WTC11 (cell line): ENCODE data around the gene TUBB2B.
"Not testable (repeated sequence)": the region's sequence is repeated elsewhere in the genome, so short reads cannot be mapped to it uniquely, and the experiment has no call there.

Experiments
- AFF4 ChIP-seq: sonication (generic); formaldehyde crosslinking; IDR thresholded peaks from 2 replicates; pipeline ENCODE4 v1.8.1; 2023; ENCODE audit warnings: mild to moderate bottlenecking, missing genetic modification reagents, borderline replicate concordance
- ATF3 ChIP-seq: sonication (generic); formaldehyde crosslinking; conservative IDR thresholded peaks from 2 replicates; pipeline ENCODE4 v1.8.1; 2022; ENCODE audit warnings: mild to moderate bottlenecking, missing genetic modification reagents
- CREB1 ChIP-seq: sonication (generic); formaldehyde crosslinking; IDR thresholded peaks from 2 replicates; pipeline ENCODE4 v1.8.0; 2023; ENCODE audit warnings: mild to moderate bottlenecking, missing genetic modification reagents
- CTCF ChIP-seq: fragments of 200-600 bp; IDR thresholded peaks from 2 replicates; pipeline ENCODE4 v1.8.0; 2022; ENCODE audit warnings: antibody characterized with exemption
- GABPB1 ChIP-seq: sonication (generic); formaldehyde crosslinking; IDR thresholded peaks from 2 replicates; pipeline ENCODE4 v1.8.1; 2023; ENCODE audit warnings: mild to moderate bottlenecking, missing genetic modification reagents
- JAZF1 ChIP-seq: fragments of 250-450 bp; sonication (Bioruptor Pico); IDR thresholded peaks from 2 replicates; pipeline ENCODE4 v1.9.0; 2021; ENCODE audit warnings: moderate library complexity, mild to moderate bottlenecking, inconsistent platforms
- NFYB ChIP-seq: sonication (generic); formaldehyde crosslinking; conservative IDR thresholded peaks from 2 replicates; pipeline ENCODE4 v1.8.0; 2022; ENCODE audit warnings: low read depth, missing genetic modification reagents
- SMAD4 ChIP-seq: sonication (generic); formaldehyde crosslinking; IDR thresholded peaks from 2 replicates; pipeline ENCODE4 v1.8.0; 2022; ENCODE audit warnings: mild to moderate bottlenecking, missing genetic modification reagents
- ZNF423 ChIP-seq: fragments of 250-450 bp; sonication (Bioruptor Pico); IDR thresholded peaks from 2 replicates; pipeline ENCODE4 v2.1.2; 2022; ENCODE audit warnings: mild to moderate bottlenecking, moderate library complexity

- not testable (repeated sequence) for TF ChIP-seq CREB1 (CRISPR knock-in tag); NFYB (CRISPR knock-in tag); CTCF; GABPB1; JAZF1 (CRISPR knock-in tag); ZNF423; ATF3 (CRISPR knock-in tag); SMAD4 (CRISPR knock-in tag); AFF4
Measured at GRCh38 chr6:3189192-3189591, 38.3 kb downstream of the TUBB2B start.
